Fibroblast of pulmonary artery (primary cell): Measurements from ENCODE around the gene C10orf71.

Source experiments
- DNase-seq: peaks from one replicate; pipeline ENCODE4 v3.0.0-alpha.2; 2010; ENCODE audit warnings: low read depth
- H3K4me3 ChIP-seq: replicated peaks from 2 replicates; pipeline ENCODE4 v1.5.1; 2011; ENCODE audit warnings: low read depth, mild to moderate bottlenecking, control low read depth, low read length, moderate library complexity
- CTCF ChIP-seq: IDR thresholded peaks from 2 replicates; pipeline ENCODE4 v1.5.1; 2011; ENCODE audit warnings: mild to moderate bottlenecking, control low read depth, low read length, inconsistent platforms; ENCODE audit errors: missing control alignments

C10orf71 gene

GRCh38 chr10:49255883-49256282 lies 43.1 kb upstream of the C10orf71 start:
- no peak for TF ChIP-seq CTCF
- no peak for DNase-seq

GRCh38 chr10:49257154-49257553 lies 41.8 kb upstream of the C10orf71 start:
- no peak for TF ChIP-seq CTCF
- H3K4me3 ChIP-seq, result no peak overlapping the region
- no peak for DNase-seq

More at GRCh38 chr10:49255883-49256282, 43.1 kb upstream of the C10orf71 start:
- H3K4me3 ChIP-seq, result no peak overlapping the region

- no peak for TF ChIP-seq CTCF
- no peak for DNase-seq
- no peak overlapping the region for H3K4me3 ChIP-seq
These were observed 41.2 kb upstream of the C10orf71 start for GRCh38 chr10:49257626-49258349.

- DNase-seq, result no peak
- TF ChIP-seq CTCF, result no peak
- H3K4me3 ChIP-seq, result no peak overlapping the region
These were observed 40.7 kb upstream of the C10orf71 start for GRCh38 chr10:49258350-49258683.

- no peak for TF ChIP-seq CTCF
- no peak for DNase-seq
- no peak overlapping the region for H3K4me3 ChIP-seq
These were observed 38.2 kb upstream of the C10orf71 start for GRCh38 chr10:49260644-49261296.

GRCh38 chr10:49263591-49263990 lies 35.4 kb upstream of the C10orf71 start:
- TF ChIP-seq CTCF, result no peak
- no peak overlapping the region for H3K4me3 ChIP-seq
- DNase-seq, result no peak

- no peak overlapping the region for H3K4me3 ChIP-seq
- TF ChIP-seq CTCF, result no peak
- no peak for DNase-seq
These were observed 34.7 kb upstream of the C10orf71 start for GRCh38 chr10:49264177-49264677.
